ENCODE data around the gene GRPEL1. TPM values are rescaled to one million over a fixed set of nuclear protein-coding genes. Genes with fewer than 3 reads are reported as not detected.

Gene GRPEL1
- total RNA-seq = 10 to 100 TPM; 25.4 to 62.1 (median 33.8) TPM

DNA sequence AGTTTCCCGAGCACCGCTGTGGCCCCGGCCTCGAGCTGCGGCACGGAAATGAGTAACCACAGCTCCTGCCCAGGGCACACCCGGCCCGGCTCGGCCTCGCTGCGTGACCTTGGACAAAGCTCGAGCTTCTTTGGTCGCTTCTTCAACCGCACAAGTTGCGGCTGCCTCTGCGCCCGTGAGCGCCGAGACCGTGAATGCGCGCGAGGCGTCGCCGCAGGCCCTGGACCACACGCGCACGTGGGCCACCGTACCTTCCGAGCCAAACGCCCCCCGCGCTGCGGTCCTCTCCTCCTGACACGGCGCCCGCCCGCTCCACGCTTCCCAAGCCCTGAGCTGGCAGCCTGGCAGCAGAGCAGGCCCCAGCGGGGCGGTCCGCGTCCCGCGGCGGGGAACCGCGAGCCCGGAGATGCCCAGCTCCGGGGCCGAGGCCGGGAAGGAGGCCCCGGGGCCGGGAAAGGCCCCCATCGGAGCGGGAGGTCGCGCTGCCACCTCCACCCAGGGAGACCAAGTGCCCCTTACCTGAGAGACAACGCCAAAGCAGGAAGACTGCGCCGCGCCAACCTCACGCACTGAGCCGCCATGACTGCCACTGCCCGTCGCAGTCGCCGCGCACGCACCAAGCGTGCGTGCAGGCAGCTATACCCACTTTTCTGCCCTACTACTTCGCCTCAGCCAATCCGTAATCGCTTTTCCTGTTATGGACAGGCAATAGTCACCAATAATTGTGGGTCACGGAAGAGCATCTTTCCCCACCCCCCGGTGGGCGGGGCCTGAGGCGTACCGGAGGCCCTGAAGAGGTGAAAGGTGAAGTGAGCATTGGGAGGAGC lies at the start of gene GRPEL1:
GRPEL1 (minus strand) TSS at position 613 of the 827 bp plus-strand sequence; CDS start at position 581, 32 bp downstream.
- DNase-seq (ENCODE audit: low spot score) = peak; percentile 99
- TF ChIP-seq, protein P1, sequence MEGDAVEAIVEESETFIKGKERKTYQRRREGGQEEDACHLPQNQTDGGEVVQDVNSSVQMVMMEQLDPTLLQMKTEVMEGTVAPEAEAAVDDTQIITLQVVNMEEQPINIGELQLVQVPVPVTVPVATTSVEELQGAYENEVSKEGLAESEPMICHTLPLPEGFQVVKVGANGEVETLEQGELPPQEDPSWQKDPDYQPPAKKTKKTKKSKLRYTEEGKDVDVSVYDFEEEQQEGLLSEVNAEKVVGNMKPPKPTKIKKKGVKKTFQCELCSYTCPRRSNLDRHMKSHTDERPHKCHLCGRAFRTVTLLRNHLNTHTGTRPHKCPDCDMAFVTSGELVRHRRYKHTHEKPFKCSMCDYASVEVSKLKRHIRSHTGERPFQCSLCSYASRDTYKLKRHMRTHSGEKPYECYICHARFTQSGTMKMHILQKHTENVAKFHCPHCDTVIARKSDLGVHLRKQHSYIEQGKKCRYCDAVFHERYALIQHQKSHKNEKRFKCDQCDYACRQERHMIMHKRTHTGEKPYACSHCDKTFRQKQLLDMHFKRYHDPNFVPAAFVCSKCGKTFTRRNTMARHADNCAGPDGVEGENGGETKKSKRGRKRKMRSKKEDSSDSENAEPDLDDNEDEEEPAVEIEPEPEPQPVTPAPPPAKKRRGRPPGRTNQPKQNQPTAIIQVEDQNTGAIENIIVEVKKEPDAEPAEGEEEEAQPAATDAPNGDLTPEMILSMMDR (IDR thresholded peaks at IDR 0.05) = no peak
- peak; percentile 97 for ATAC-seq (ENCODE audit: low FRiP score)

DNA sequence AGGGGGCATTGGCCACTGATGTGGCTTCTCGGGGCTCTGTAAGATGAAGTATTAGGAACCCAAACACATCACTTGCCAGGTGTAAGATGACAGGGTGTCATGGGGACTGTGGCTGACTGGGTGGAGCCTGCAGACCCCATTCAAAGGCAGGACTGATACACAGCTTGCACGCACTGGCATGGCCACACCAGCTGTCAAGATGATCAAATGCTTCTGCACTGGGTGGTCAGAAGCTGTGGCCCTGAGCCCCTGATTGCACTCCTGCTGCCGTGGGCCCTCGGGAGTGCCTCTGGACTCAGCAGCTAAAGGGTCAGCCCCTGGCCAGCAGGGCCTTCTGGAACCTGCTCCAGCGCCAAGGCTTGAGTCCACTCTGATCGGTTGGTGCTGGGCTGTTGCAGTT lies 48.8 kb upstream of the GRPEL1 start:
- ATAC-seq (ENCODE audit: low FRiP score) (no peak), DNase-seq (ENCODE audit: low spot score) (no peak)
- TF ChIP-seq, protein P1 (IDR thresholded peaks at IDR 0.05) = no peak

DNA sequence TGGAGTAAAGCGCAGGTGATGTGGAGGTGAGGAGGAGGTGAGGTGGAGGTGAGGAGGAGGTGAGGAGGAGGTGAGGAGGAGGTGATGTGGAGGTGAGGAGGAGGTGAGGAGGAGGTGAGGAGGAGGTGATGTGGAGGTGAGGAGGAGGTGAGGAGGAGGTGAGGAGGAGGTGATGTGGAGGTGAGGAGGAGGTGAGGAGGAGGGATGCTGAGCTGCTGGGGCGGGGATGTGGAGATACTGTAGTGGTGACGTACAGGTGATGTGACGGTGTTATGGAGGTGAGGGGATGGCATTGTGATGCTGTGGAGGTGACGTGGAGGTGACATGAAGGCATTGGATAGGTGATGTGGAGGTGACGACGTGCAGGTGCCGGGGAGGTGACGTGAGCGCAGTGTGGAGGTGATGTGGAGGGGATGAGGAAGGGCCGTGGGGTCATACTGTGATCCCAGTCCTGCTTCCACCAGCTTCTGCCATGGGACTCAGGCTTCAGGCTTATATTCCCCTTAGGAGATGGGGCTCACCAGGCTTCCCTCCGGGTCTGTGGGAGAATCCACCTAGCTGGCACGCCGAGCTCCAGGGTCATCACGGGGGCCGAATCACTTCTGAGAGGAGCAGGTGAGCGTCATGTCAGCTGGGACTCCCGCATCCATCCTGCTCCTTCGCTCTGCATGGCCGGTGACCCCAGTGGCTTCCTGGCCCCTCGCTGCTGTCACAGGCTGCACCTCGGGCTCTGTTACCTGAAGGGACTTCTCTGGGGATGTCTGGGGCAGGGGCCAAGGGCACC lies 47.9 kb upstream of the GRPEL1 start:
- TF ChIP-seq, protein P1 (IDR thresholded peaks at IDR 0.05) = no peak
- ATAC-seq (ENCODE audit: low FRiP score) = no peak

DNA sequence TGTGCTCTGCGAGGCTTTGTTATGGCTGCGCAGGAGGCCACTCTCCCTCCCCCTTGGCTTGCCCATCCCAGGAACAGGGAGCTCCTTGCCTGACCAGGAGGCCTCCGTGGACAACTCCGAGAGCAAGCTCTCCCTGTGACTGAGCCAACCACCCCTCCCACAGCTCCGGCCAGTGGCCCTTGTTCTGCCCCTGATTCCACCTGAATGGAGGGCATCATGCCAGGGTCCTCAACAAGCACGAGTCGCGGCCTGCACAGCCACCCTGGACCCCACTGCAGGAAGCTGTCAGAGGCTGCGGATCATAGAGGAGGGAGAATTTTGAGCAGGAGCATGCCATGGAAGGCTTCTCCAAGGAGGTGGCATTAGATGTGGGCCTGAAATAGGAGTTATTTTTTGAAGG lies 44.8 kb upstream of the GRPEL1 start:
- no peak for ATAC-seq (ENCODE audit: low FRiP score)
- DNase-seq (ENCODE audit: low spot score) = no peak
- TF ChIP-seq, protein P1 (IDR thresholded peaks at IDR 0.05) = no peak

More for the DNA sequence above, 47.9 kb upstream of the GRPEL1 start:
- no peak for DNase-seq (ENCODE audit: low spot score)

DNA sequence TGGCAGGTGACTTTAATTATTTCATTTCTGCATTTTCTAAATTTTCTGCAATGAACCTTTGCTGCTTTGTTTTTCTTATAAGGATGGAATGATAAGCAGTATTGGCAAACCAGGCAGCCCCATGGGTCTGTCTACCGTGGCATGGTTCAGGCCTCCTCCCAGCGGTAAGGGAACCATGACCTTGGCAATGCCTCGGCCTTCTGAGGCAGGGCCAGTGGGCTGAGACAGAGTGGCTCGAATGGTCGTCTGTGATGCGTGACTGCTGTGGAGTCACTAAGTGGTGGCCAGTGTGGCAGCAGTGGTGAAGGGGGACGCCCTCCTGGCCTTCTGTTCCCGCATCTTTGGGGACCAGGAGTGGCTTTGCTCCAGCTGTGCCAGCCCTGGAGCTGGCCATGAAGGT lies 43.6 kb upstream of the GRPEL1 start:
- no peak for ATAC-seq (ENCODE audit: low FRiP score)

DNA sequence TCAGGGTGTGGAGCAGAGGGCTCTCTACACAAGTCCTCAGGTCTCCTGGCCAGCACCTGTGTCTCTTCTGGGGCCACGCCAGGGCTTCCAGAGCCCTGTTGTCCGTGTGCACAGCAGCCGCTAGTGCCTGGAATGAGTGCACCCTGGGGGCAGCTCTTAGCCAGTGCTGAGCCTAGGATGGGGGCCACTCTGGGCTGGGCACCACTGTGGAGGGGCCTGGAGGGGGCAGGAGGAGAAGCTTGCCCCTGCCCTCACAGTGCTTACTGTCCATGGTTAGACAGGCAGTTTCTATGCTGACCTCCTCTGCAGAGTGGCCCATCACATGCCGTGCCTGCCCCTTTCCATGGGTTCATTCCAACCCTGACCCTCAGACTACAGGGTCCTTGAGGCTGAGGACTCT lies 42.7 kb upstream of the GRPEL1 start:
- no peak for DNase-seq (ENCODE audit: low spot score)
- TF ChIP-seq, protein P1 (IDR thresholded peaks at IDR 0.05) = no peak

More for the DNA sequence above, 43.6 kb upstream of the GRPEL1 start:
- TF ChIP-seq, protein P1 (IDR thresholded peaks at IDR 0.05) = no peak
- DNase-seq (ENCODE audit: low spot score) = no peak

More for the DNA sequence above, 42.7 kb upstream of the GRPEL1 start:
- no peak for ATAC-seq (ENCODE audit: low FRiP score)
